RWPE1 (cell line): ENCODE measurements around the gene TSHZ2.

Experiments
- CTCF ChIA-PET: fragments of 350-600 bp; sonication (Branson Sonifier 250); formaldehyde crosslinking; extraction: SDS; loops from one replicate; lab custom pipeline; 2021; lab: Yijun Ruan, JAX
- POLR2A ChIA-PET: fragments of 400-600 bp; formaldehyde crosslinking; extraction: SDS; loops from one replicate; lab custom pipeline; 2020; ENCODE audit warnings: antibody characterized with exemption; ENCODE audit not compliant: low non-redundant PET; lab: Yijun Ruan, JAX
- DNase-seq: peaks from one replicate; pipeline ENCODE4 v3.0.0; 2012; ENCODE audit warnings: low spot score
- H3K27ac ChIP-seq: fragments of 450-650 bp; 2 replicates; pipeline ENCODE4 v1.5.1; 2017
- CTCF ChIP-seq: fragments of 450-650 bp; conservative IDR thresholded peaks from 2 replicates; pipeline ENCODE4 v1.5.1; 2017; ENCODE audit warnings: low read depth, mild to moderate bottlenecking

The TSHZ2 gene

GRCh38 chr20:53201588-53201987 is 229.4 kb downstream of the TSHZ2 start:
- POLR2A ChIA-PET: no interaction called here
- no peak for TF ChIP-seq CTCF
- H3K27ac ChIP-seq: no peak overlapping the region
- no peak for DNase-seq
- CTCF ChIA-PET: interaction anchor here (0.6 to 0.9 kb wide), 2 partner anchors 15 to 118 kb away, joined by 4 to 5 read pairs; no protein-coding TSS in a partner anchor

GRCh38 chr20:53202777-53203176 is 230.6 kb downstream of the TSHZ2 start:
- ChIA-PET CTCF (interaction anchor here (1.1 kb wide), 1 partner anchor 664 kb away, joined by 3 read pairs; no protein-coding TSS in a partner anchor), POLR2A (no interaction called here)
- DNase-seq: peak; percentile 23
- no peak for TF ChIP-seq CTCF
- no peak overlapping the region for H3K27ac ChIP-seq

GRCh38 chr20:53205046-53205445 is 232.9 kb downstream of the TSHZ2 start:
- ChIA-PET CTCF (interaction anchor here (1.9 kb wide), 1 partner anchor 12 kb away, joined by 6 read pairs; no protein-coding TSS in a partner anchor), POLR2A (no interaction called here)
- DNase-seq: no peak
- no peak overlapping the region for H3K27ac ChIP-seq
- no peak for TF ChIP-seq CTCF

- no peak for DNase-seq
- ChIA-PET CTCF (interaction anchor here (0.5 to 0.9 kb wide), 2 partner anchors 11 to 896 kb away, joined by 3 to 4 read pairs; no protein-coding TSS in a partner anchor), POLR2A (interaction anchor here (0.6 kb wide), 1 partner anchor 712 kb away, joined by 3 read pairs; no protein-coding TSS in a partner anchor)
- H3K27ac ChIP-seq: no peak overlapping the region
- TF ChIP-seq CTCF: no peak
These were observed 236.1 kb downstream of the TSHZ2 start for GRCh38 chr20:53208110-53208832.

DNA sequence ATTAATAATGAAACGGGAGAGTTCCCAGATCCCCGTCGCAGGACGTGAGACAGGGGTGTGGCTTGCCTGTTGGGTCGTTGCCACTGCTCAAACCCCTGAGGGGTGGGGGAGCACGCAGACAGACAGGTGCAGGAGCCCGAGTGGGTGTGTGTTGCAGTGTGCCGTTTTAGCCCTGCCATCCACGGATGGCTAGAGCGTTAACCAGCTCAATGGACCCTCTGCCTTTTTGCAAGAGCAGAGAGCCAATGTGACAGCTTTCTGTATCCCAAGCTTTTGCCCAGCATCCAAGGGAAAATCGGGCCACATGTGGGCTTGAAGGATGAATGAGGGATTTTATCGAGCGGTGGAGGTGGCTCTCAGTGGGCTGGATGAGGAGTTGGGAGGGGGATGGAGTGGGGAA is 237.9 kb downstream of the TSHZ2 start:
- ChIA-PET POLR2A (interaction anchor here (0.6 kb wide), 1 partner anchor 109 kb away, joined by 3 read pairs; no protein-coding TSS in a partner anchor), CTCF (interaction anchor here (0.6 kb wide), 2 partner anchors 114 to 758 kb away, joined by 4 to 5 read pairs; no protein-coding TSS in a partner anchor)

More for the DNA sequence above, 237.9 kb downstream of the TSHZ2 start:
- no peak for TF ChIP-seq CTCF
- no peak overlapping the region for H3K27ac ChIP-seq
- no peak for DNase-seq
